HPDE6-E6E7 (cell line): ENCODE results near the gene ZNF528.
A peak's percentile ranks its signal among the peaks of the same experiment; 100 is the strongest.

Experiments
- DNase-seq: peaks from one replicate; pipeline ENCODE4 v3.0.0; 2011; ENCODE audit warnings: missing footprints; ENCODE audit errors: extremely low spot score

The ZNF528 gene

GRCh38 chr19:52397310-52398080 is at the start of gene ZNF528:
Gene ZNF528, plus strand, starts transcription at chr19:52397849. Its CDS starts 4,165 bp downstream, at chr19:52402014.
- peak; percentile 98 for DNase-seq

GRCh38 chr19:52351512-52351911 is 46.1 kb upstream of the ZNF528 start:
- no peak for DNase-seq

GRCh38 chr19:52366414-52366824 is 31.2 kb upstream of the ZNF528 start:
- DNase-seq, result no peak

- peak; percentile 95 for DNase-seq
These were observed 27.9 kb upstream of the ZNF528 start, which contains the start of gene ZNF880 for GRCh38 chr19:52369559-52370340. Gene ZNF880, plus strand, starts transcription at chr19:52369923. Its CDS starts 43 bp downstream, at chr19:52369966.

GRCh38 chr19:52370341-52370710 is 27.3 kb upstream of the ZNF528 start:
- no peak for DNase-seq

GRCh38 chr19:52391135-52391534 is 6.5 kb upstream of the ZNF528 start:
- DNase-seq, result no peak

- DNase-seq, result peak; percentile 36
These were observed 412 bp downstream of the ZNF528 start for GRCh38 chr19:52398081-52398441.

- DNase-seq, result no peak
These were observed 12.6 kb downstream of the ZNF528 start for GRCh38 chr19:52410276-52410675.

GRCh38 chr19:52415711-52416110 is 18.1 kb downstream of the ZNF528 start:
- DNase-seq, result no peak

- DNase-seq, result no peak
These were observed 31.3 kb downstream of the ZNF528 start, which contains the start of gene ZNF534 for GRCh38 chr19:52428937-52429336. Gene ZNF534, plus strand, starts transcription at chr19:52429148. Its CDS starts 2,327 bp downstream, at chr19:52431475.

- DNase-seq, result no peak
These were observed 44.5 kb downstream of the ZNF528 start for GRCh38 chr19:52442179-52442578.

- no peak for DNase-seq
These were observed 46.9 kb downstream of the ZNF528 start for GRCh38 chr19:52444506-52444905.

- no peak for DNase-seq
These were observed 53.6 kb downstream of the ZNF528 start for GRCh38 chr19:52451241-52451640.

GRCh38 chr19:52453324-52454094 is 55.9 kb downstream of the ZNF528 start, which contains the start of gene ZNF578:
Gene ZNF578, plus strand, starts transcription at chr19:52453553. Its CDS starts 48,293 bp downstream, at chr19:52501846.
- peak; percentile 62 for DNase-seq

GRCh38 chr19:52464798-52465470 is 67.3 kb downstream of the ZNF528 start:
- no peak for DNase-seq
